GM21390 (cell line): ENCODE results near the gene MTHFSD.

ENCODE experiments used
- ATAC-seq: cut with Tn5 transposase; IDR thresholded peaks from one replicate; pipeline ENCODE4 v1.9.1; 2021; ENCODE audit not compliant: unreplicated experiment

Gene MTHFSD

GRCh38 chr16:86572041-86572521 lies 17.0 kb upstream of the MTHFSD start:
- ATAC-seq: no peak

- ATAC-seq: no peak
Observed at GRCh38 chr16:86571530-86571915, 16.5 kb upstream of the MTHFSD start.

- no peak for ATAC-seq
Observed at GRCh38 chr16:86570558-86571529, 15.8 kb upstream of the MTHFSD start.

GRCh38 chr16:86569701-86570447 lies 14.8 kb upstream of the MTHFSD start:
- ATAC-seq: no peak

GRCh38 chr16:86568677-86569623 lies 13.9 kb upstream of the MTHFSD start:
- ATAC-seq: no peak

GRCh38 chr16:86567701-86568581 lies 12.9 kb upstream of the MTHFSD start:
- no peak for ATAC-seq

GRCh38 chr16:86566966-86567700 lies 12.1 kb upstream of the MTHFSD start:
- no peak for ATAC-seq

GRCh38 chr16:86566601-86566965 lies 11.5 kb upstream of the MTHFSD start, which contains the start of gene FOXC2:
Gene FOXC2, plus strand, starts transcription at chr16:86566829. Its CDS starts 507 bp downstream, at chr16:86567336.
- no peak for ATAC-seq

- no peak for ATAC-seq
Observed at GRCh38 chr16:86565644-86566511, 10.8 kb upstream of the MTHFSD start.

- ATAC-seq: no peak
Observed at GRCh38 chr16:86565181-86565631, 10.2 kb upstream of the MTHFSD start.

GRCh38 chr16:86563469-86564345 lies 8.7 kb upstream of the MTHFSD start:
- ATAC-seq: no peak

- ATAC-seq: no peak
Observed at GRCh38 chr16:86562356-86562755, 7.3 kb upstream of the MTHFSD start.

GRCh38 chr16:86559802-86560305 lies 4.8 kb upstream of the MTHFSD start:
- no peak for ATAC-seq

- ATAC-seq: no peak
Observed at GRCh38 chr16:86558355-86559193, 3.5 kb upstream of the MTHFSD start.

GRCh38 chr16:86557587-86557986 lies 2.6 kb upstream of the MTHFSD start:
- ATAC-seq: no peak

GRCh38 chr16:86556576-86556975 lies 1.5 kb upstream of the MTHFSD start:
- no peak for ATAC-seq
